Measurements from ENCODE around the gene GEMIN2. TPM values are rescaled to one million over a fixed set of nuclear protein-coding genes. Genes with fewer than 3 reads are reported as not detected.

Gene GEMIN2
- total RNA-seq, 2 donors from 2014 or later: 8.2 to 13.3 TPM

GRCh38 chr14:39085933-39086332, 28.2 kb upstream of the GEMIN2 start:
- intact Hi-C loops (cut with DNase I): no loop called here
- H3K27me3 ChIP-seq: no peaks in the 10 kb centered on the region
- H3K4me3 ChIP-seq: no peak overlapping the region
- DNase-seq: no peak
- H3K36me3 ChIP-seq: peaks cover 6% of the 10 kb centered on the region
- no peak overlapping the region for H3K27ac ChIP-seq
- no peaks in the 10 kb centered on the region for H3K4me1 ChIP-seq
- no peak overlapping the region for H3K9ac ChIP-seq (ENCODE audit: low read depth in 2 of 2, low read length in 2 of 2)
- no peaks in the 10 kb centered on the region for H3K9me3 ChIP-seq
- TF ChIP-seq CTCF (IDR thresholded peaks at IDR 0.05): no peak

- no peak overlapping the region for H3K27ac ChIP-seq
- DNase-seq: no peak
- intact Hi-C loops (cut with DNase I): no loop called here
- H3K9me3 ChIP-seq: no peaks in the 10 kb centered on the region
- peaks cover 4% of the 10 kb centered on the region for H3K4me1 ChIP-seq
- H3K4me3 ChIP-seq: no peak overlapping the region
- H3K27me3 ChIP-seq: no peaks in the 10 kb centered on the region
- H3K9ac ChIP-seq (ENCODE audit: low read depth in 2 of 2, low read length in 2 of 2): no peak overlapping the region
- TF ChIP-seq CTCF (IDR thresholded peaks at IDR 0.05): no peak
- peaks cover 12% of the 10 kb centered on the region for H3K36me3 ChIP-seq
These were observed 26.6 kb upstream of the GEMIN2 start for GRCh38 chr14:39087493-39087892.

- Histone ChIP-seq H3K9ac (ENCODE audit: low read depth in 2 of 2, low read length in 2 of 2) (no peak overlapping the region), H3K27ac (no peak overlapping the region), H3K4me1 (peaks cover 4% of the 10 kb centered on the region), H3K4me3 (no peak overlapping the region), H3K27me3 (no peaks in the 10 kb centered on the region), H3K9me3 (no peaks in the 10 kb centered on the region), H3K36me3 (peaks cover 15% of the 10 kb centered on the region)
- intact Hi-C loops (cut with DNase I): no loop called here
- TF ChIP-seq CTCF (IDR thresholded peaks at IDR 0.05): no peak
- DNase-seq: no peak
These were observed 23.5 kb upstream of the GEMIN2 start for GRCh38 chr14:39090548-39091111.

GRCh38 chr14:39091716-39092115, 22.4 kb upstream of the GEMIN2 start:
- H3K27me3 ChIP-seq: no peaks in the 10 kb centered on the region
- peaks cover 4% of the 10 kb centered on the region for H3K4me1 ChIP-seq
- no peak for TF ChIP-seq CTCF (IDR thresholded peaks at IDR 0.05)
- no peak overlapping the region for H3K4me3 ChIP-seq
- H3K9me3 ChIP-seq: no peaks in the 10 kb centered on the region
- H3K36me3 ChIP-seq: peaks cover 9% of the 10 kb centered on the region
- DNase-seq: no peak
- intact Hi-C loops (cut with DNase I): no loop called here
- no peak overlapping the region for H3K9ac ChIP-seq (ENCODE audit: low read depth in 2 of 2, low read length in 2 of 2)
- no peak overlapping the region for H3K27ac ChIP-seq

GRCh38 chr14:39094515-39094914, 19.6 kb upstream of the GEMIN2 start:
- H3K9me3 ChIP-seq: no peaks in the 10 kb centered on the region
- H3K4me1 ChIP-seq: peaks cover 14% of the 10 kb centered on the region
- TF ChIP-seq CTCF (IDR thresholded peaks at IDR 0.05): no peak
- H3K36me3 ChIP-seq: peaks cover 9% of the 10 kb centered on the region
- no peak overlapping the region for H3K27ac ChIP-seq
- H3K9ac ChIP-seq (ENCODE audit: low read depth in 2 of 2, low read length in 2 of 2): no peak overlapping the region
- no peaks in the 10 kb centered on the region for H3K27me3 ChIP-seq
- intact Hi-C loops (cut with DNase I): no loop called here
- DNase-seq: no peak
- no peak overlapping the region for H3K4me3 ChIP-seq

Data from colonic mucosa (tissue), 4 donors.